Measurements from ENCODE around the gene PIM3. TPM values are rescaled to one million over a fixed set of nuclear protein-coding genes. Genes with fewer than 3 reads are reported as not detected.

Gene PIM3
- total and polyA plus RNA-seq, 10 of the 15 experiments (the other 5 are each of a cell fraction or from before 2014, with no cell fraction given) = 0.31 to 60.8 (median 12.4) TPM

GRCh38 chr22:49954354-49954753 is 6.2 kb upstream of the PIM3 start (continued):
- no peak for TF ChIP-seq RCOR1 (conservative IDR thresholded peaks at IDR 0.05; ENCODE audit: low read depth, low read length)
- TF ChIP-seq STAT1 (conservative IDR thresholded peaks at IDR 0.05) = no peak
- no peak for TF ChIP-seq BCL11A (IDR thresholded peaks at IDR 0.05; ENCODE audit: low read depth, low read length)
- no peak for TF ChIP-seq IRF5 (IDR thresholded peaks at IDR 0.05; ENCODE audit: borderline replicate concordance)
- no peak for TF ChIP-seq RB1 (IDR thresholded peaks at IDR 0.05; ENCODE audit: borderline replicate concordance)

GRCh38 chr22:49954991-49955580 is 5.5 kb upstream of the PIM3 start:
- 50% methylated on average over 15 of the region's 15 CpGs for WGBS (ENCODE audit: insufficient coverage, insufficient replicate concordance, low lambda C conversion rate, missing lambda C conversion rate)
- POLR2A ChIA-PET = interaction anchor here (0.8 kb wide), 1 partner anchor 9 kb away, joined by 4 read pairs; no protein-coding TSS in a partner anchor

More at GRCh38 chr22:49954991-49955580, 5.5 kb upstream of the PIM3 start:
- ChIA-PET SMC1A (ENCODE audit: uncharacterized antibody, unreplicated experiment) (no interaction called here), RAD21 (ENCODE audit: unreplicated experiment) (no interaction called here), CTCF (no interaction called here)
- Histone ChIP-seq H3K4me1 (ENCODE audit: control insufficient read depth, insufficient read depth, low read length) (peaks cover 8% of the 10 kb centered on the region), H3K79me2 (ENCODE audit: control insufficient read depth, insufficient read depth, low read length) (peaks cover 5% of the 10 kb centered on the region; the same call in 1 of the 2 replicates), H2AFZ (ENCODE audit: control insufficient read depth, low read depth, low read length) (no peak overlapping the region), H3K27ac (ENCODE audit: control insufficient read depth, insufficient read depth) (no peak overlapping the region), H3K27me3 (replicated peaks in 1 of 2; ENCODE audit: control insufficient read depth in 2 of 2, insufficient read depth in 2 of 2, low read length in 1 of 2) (no peaks in the 10 kb centered on the region), H3K9ac (ENCODE audit: control insufficient read depth, insufficient read depth, low read length) (no peak overlapping the region), H3K4me2 (ENCODE audit: control insufficient read depth, insufficient read depth) (no peak overlapping the region), H3K36me3 (ENCODE audit: control insufficient read depth in 2 of 2, insufficient read depth in 2 of 2, low read length in 1 of 2) (no peaks in the 10 kb centered on the region), H4K20me1 (ENCODE audit: control insufficient read depth, insufficient read depth) (no peaks in the 10 kb centered on the region), H3K4me3 (no peak overlapping the region), H3K9me3 (replicated peaks; ENCODE audit: control insufficient read depth, insufficient read depth, low read length) (no peaks in the 10 kb centered on the region)
- FAIRE-seq (no peak), ATAC-seq (no peak), DNase-seq (ENCODE audit: low read depth, low spot score) (no peak)
- no peak for TF ChIP-seq RUNX3 (IDR thresholded peaks at IDR 0.05; ENCODE audit: low read length)
- no peak for TF ChIP-seq JUNB (IDR thresholded peaks at IDR 0.05)
- TF ChIP-seq ZNF274 (IDR thresholded peaks at IDR 0.05; ENCODE audit: insufficient read depth, insufficient read length) = no peak
- TF ChIP-seq RBBP5 (conservative IDR thresholded peaks at IDR 0.05) = no peak
- TF ChIP-seq NR2C1 (IDR thresholded peaks at IDR 0.05) = no peak
- no peak for TF ChIP-seq CBFB (IDR thresholded peaks at IDR 0.05; ENCODE audit: low read depth)
- no peak for TF ChIP-seq YY1 (IDR thresholded peaks at IDR 0.05; ENCODE audit: low read depth, low read length)
- TF ChIP-seq GATAD2B (conservative IDR thresholded peaks at IDR 0.05; ENCODE audit: low read depth) = no peak
- TF ChIP-seq MEF2A (IDR thresholded peaks at IDR 0.05; ENCODE audit: insufficient read depth, low read depth, low read length) = no peak
- TF ChIP-seq DPF2 (IDR thresholded peaks at IDR 0.05) = no peak
- in situ Hi-C loops (cut with MboI) = no loop called here
- intact Hi-C loops (cut with micrococcal nuclease; ENCODE audit: unreplicated experiment) = no loop called here
- no TSS peak for BruUV-seq (replicated peaks)
